Stromal cell of bone marrow (primary cell): ENCODE data around the gene RALB.
"Not testable (repeated sequence)": the region's sequence is repeated elsewhere in the genome, so short reads cannot be mapped to it uniquely, and the experiment has no call there.

Experiments used
- DNase-seq: peaks from one replicate; pipeline ENCODE4 v3.0.0-alpha.2; 2012; ENCODE audit warnings: low read depth

Gene RALB

DNA sequence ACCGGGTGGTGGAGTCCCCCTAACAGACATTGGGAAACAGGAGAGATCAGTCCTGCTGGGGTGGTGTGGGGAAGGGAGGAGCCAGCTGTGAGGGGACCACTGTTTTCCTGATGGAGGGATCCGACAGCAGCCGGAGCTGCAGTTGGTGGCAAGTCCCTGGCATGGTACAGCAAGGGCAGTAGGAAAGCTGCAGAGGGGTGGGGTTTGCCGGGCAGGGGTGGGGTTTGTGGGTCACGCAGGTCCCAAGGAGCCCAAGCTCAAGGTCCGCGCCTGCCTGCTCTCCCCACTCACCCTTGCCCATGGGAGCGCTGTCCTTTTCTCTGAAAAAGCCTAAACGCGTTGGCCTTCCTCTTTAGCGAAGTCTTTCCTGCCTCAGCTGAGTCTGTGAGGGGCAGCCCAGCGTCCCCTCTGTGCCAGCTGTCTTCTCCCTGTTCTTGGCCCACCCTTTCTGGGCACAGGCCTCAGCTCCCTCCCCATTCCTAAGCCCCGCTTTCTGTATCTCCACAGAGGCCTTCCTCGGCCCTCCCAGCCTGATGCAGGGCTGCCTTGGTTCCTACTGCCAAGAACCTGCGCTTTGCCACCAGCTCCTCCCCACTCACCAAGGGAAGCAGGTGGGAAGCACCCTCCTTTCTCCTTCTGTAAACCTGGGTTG lies 64.0 kb downstream of the RALB start:
- DNase-seq = no peak

- no peak for DNase-seq
Measured at GRCh38 chr2:120317180-120317533, 64.5 kb downstream of the RALB start.

DNA sequence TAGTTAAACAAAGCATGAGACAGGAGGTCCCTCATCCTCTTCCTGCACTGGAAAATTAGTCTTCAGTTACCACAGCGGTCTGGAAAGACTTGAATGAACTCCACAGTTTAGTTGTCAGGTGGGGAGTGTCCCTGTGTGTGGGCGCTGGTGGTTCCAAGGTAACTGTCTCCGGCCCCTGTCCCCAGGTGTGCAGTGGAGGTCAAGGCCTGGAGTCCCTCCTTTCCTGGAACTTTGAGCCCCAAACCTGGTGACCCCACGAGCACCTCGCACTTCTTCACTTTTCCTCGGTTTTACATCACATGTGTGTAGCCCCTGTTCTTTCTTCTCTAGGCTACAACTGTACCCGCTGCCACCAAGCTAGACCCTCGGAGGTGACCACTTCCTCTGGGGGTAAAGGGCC lies 65.3 kb downstream of the RALB start:
- DNase-seq = no peak

DNA sequence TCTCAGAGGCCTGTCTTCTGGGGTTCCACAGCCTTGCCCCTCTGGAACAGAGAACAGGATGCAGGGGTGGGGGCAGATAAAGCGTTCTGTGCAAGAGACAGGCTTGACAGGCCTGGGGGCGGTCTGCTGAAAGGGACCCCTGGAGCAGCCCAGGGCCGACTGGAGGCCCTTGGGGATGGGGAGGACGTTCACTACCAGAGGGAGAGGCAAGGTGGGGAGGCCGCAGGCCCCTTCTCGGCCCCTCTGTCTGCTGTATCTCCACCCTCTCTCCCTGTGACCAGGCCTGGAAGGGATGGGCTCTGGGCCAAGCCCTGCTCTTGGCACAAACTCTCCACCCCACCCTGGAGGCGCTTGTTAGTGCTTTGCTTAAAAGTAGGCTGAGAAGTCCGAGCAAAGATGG lies 66.0 kb downstream of the RALB start:
- peak; percentile 10 for DNase-seq

DNA sequence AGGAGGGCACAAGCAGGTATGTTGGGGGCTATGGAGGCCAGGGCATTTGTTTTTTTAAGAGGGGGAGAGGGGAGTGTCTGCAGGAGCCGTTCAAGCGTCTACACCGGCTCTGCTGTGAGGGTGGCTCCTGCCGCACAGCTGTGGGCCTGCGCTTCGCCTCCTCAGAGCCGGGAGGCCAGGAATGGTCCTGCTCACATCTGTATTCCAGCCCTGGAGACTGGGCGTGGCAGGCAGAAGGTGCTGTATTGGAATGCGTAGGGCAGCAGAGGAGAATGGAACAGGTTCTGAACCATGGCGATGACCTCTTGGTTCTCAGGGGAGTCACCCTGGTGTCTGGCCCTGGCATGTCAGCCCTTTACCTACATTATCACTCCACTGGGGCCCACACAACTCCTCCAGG lies 66.5 kb downstream of the RALB start:
- DNase-seq = no peak

DNA sequence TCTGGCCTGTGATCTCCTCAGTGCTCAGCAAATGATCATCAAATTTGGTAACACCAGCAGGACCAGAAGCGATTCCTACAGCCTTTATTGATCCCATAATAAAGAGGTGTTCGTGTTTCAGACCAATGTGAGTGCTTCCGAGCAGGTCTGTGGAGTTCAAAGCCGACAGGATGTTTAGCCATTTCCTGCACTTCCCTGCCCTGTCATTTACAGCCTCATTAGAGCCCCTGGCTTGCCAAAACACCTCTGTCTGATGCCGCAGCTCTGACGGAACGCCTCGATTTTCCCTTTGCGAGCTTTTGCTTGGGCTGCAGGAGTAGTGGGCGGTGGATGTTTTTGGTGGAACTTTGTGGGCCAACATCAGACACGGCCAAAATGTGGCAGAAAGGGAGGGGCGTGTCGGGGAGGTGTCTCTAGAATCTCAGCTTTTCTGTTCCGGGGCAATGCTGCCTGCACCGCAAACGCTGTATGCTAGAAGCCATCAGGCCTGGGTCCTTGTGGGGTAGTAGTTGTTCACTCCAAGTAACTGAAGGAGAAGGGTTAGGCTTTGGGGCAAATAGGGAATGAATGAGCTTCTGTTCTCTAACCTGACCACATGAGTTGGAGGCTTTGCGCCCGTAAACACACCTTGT lies 67.2 kb downstream of the RALB start:
- no peak for DNase-seq

GRCh38 chr2:120320318-120320851 lies 67.7 kb downstream of the RALB start:
- no peak for DNase-seq

DNA sequence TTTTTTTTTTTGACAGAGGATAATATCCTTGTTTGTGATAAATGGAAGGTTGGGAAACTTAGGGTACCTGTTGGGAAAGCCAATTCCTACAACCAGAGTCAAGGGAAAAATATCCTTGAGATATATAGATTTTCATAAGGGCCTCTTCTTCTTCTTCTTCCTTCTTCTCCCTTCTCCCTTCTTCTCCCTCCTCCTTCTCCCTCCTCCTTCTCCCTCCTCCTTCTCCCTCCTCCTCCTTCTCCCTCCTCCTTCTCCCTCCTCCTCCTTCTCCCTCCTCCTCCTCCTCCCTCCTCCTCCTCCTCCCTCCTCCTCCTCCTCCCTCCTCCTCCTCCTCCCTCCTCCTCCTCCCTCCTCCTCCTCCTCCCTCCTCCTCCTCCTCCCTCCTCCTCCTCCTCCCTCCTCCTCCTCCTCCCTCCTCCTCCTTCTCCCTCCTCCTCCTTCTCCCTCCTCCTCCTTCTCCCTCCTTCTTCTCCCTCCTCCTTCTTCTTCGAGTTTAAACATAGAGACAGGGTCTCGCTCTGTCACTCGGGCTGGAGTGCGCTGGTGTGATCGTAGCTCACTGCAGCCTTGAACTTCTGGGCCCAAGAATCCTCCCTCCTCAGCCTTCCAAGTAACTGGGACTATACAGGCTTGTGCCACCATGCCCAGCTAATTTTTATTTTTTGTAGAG lies 68.4 kb downstream of the RALB start:
- DNase-seq = not testable (repeated sequence)

- DNase-seq = no peak
Measured at GRCh38 chr2:120321721-120322284, 69.2 kb downstream of the RALB start.

- DNase-seq = no peak
Measured at GRCh38 chr2:120322329-120322728, 69.7 kb downstream of the RALB start.

GRCh38 chr2:120323214-120323613 lies 70.6 kb downstream of the RALB start:
- DNase-seq = peak; percentile 44

- DNase-seq = no peak
Measured at GRCh38 chr2:120323807-120324399, 71.3 kb downstream of the RALB start.

GRCh38 chr2:120324933-120325332 lies 72.3 kb downstream of the RALB start:
- no peak for DNase-seq

- no peak for DNase-seq
Measured at GRCh38 chr2:120326066-120326465, 73.4 kb downstream of the RALB start.

GRCh38 chr2:120330946-120331822 lies 78.5 kb downstream of the RALB start:
- DNase-seq = no peak

GRCh38 chr2:120331903-120332302 lies 79.3 kb downstream of the RALB start:
- DNase-seq = no peak

- no peak for DNase-seq
Measured at GRCh38 chr2:120332384-120332783, 79.7 kb downstream of the RALB start.

- no peak for DNase-seq
Measured at GRCh38 chr2:120334068-120334467, 81.4 kb downstream of the RALB start.

GRCh38 chr2:120336749-120337148 lies 84.1 kb downstream of the RALB start:
- no peak for DNase-seq

GRCh38 chr2:120338015-120338414 lies 85.4 kb downstream of the RALB start:
- no peak for DNase-seq

GRCh38 chr2:120341977-120342376 lies 89.3 kb downstream of the RALB start:
- DNase-seq = no peak

GRCh38 chr2:120342446-120342845 lies 89.8 kb downstream of the RALB start:
- DNase-seq = no peak
